ENCODE data around the gene GKN1. TPM values are rescaled to one million over a fixed set of nuclear protein-coding genes. Genes with fewer than 3 reads are reported as not detected.
A peak's percentile ranks its signal among the peaks of the same experiment; 100 is the strongest.

GKN1 gene, protein sequence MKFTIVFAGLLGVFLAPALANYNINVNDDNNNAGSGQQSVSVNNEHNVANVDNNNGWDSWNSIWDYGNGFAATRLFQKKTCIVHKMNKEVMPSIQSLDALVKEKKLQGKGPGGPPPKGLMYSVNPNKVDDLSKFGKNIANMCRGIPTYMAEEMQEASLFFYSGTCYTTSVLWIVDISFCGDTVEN
- not detected for total RNA-seq

DNA sequence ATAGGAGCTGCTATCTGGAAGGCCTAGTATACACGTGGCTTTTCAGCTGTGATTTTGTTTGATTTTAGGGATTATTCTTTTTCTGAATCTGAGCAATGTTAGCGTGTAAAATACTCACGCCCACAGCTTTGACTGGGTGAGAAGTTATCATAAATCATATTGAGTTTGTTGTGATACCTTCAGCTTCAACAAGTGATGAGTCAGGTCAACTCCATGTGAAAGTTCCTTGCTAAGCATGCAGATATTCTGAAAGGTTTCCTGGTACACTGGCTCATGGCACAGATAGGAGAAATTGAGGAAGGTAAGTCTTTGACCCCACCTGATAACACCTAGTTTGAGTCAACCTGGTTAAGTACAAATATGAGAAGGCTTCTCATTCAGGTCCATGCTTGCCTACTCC, at the start of gene GKN1:
TSS of gene GKN1 (plus strand) at position 386 of the 400 bp plus-strand sequence. CDS start 42 bp downstream, outside the sequence.
- Mint-ChIP-seq H3K36me3 (ENCODE audit: low read depth) (no peaks in the 10 kb centered on the region), H3K4me1 (no peaks in the 10 kb centered on the region), H3K4me3 (no peak within 1 kb of the TSS), H3K9me3 (no peaks in the 10 kb centered on the region), H3K27me3 (peaks cover 43% of the 10 kb centered on the region), H3K27ac (no peak within 1 kb of the TSS)
- DNase-seq: no peak
- ChIA-PET CTCF (interaction anchor here (2.3 kb wide), 1 partner anchor 31 kb away, joined by 6 read pairs; no protein-coding TSS in a partner anchor), POLR2A (no interaction called here)

- no peak overlapping the region for H3K27ac Mint-ChIP-seq
- ChIA-PET CTCF (interaction anchor here (0.6 to 5.0 kb wide), 45 partner anchors 9 to 460 kb away, joined by 3 to 75 read pairs (median 5); partner anchors contain the start of genes APLF and FBXO48), POLR2A (interaction anchor here (0.5 to 2.3 kb wide), 9 partner anchors 12 to 575 kb away, joined by 3 to 15 read pairs (median 4); partner anchors contain the start of genes APLF and FBXO48)
- peaks cover 24% of the 10 kb centered on the region for H3K27me3 Mint-ChIP-seq
- no peak overlapping the region for H3K4me3 Mint-ChIP-seq
- H3K36me3 Mint-ChIP-seq (ENCODE audit: low read depth): no peaks in the 10 kb centered on the region
- DNase-seq: peak; percentile 64
- no peaks in the 10 kb centered on the region for H3K9me3 Mint-ChIP-seq
- peaks cover 9% of the 10 kb centered on the region for H3K4me1 Mint-ChIP-seq
Measured at GRCh38 chr2:68925295-68925896, 49.0 kb upstream of the GKN1 start.

DNA sequence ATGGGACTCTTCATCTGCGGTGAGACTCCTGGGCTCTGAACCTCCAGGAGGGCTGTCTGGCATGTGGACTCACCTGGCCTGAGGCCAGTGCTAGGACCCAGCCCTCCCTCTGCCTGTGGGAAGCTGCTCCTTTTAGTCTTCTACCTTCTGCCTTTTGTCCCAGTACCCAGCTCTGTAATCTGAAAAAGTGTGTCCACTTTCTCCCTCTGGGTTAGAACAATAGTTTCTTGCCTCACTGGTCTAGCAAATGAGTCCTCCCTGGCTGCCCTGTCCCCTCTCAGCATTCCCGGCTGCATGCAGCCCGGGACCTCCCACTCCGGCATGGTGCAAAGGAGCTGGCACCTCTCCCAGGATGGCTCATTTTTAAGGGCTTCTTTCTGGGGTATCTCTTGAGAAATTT, 47.6 kb upstream of the GKN1 start:
- H3K4me3 Mint-ChIP-seq: no peak overlapping the region
- DNase-seq: no peak
- ChIA-PET CTCF (interaction anchor here (0.5 to 5.0 kb wide), 14 partner anchors 10 to 462 kb away, joined by 3 to 75 read pairs (median 12); partner anchors contain the start of genes APLF, ARHGAP25 and FBXO48), POLR2A (interaction anchor here (0.9 kb wide), 1 partner anchor 460 kb away, joined by 3 read pairs; the partner anchor contains the start of genes APLF and FBXO48)
- H3K36me3 Mint-ChIP-seq (ENCODE audit: low read depth): no peaks in the 10 kb centered on the region
- no peak overlapping the region for H3K27ac Mint-ChIP-seq
- H3K9me3 Mint-ChIP-seq: no peaks in the 10 kb centered on the region
- peaks cover 9% of the 10 kb centered on the region for H3K4me1 Mint-ChIP-seq
- peaks cover 31% of the 10 kb centered on the region for H3K27me3 Mint-ChIP-seq

- Mint-ChIP-seq H3K36me3 (ENCODE audit: low read depth) (no peaks in the 10 kb centered on the region), H3K27ac (no peak overlapping the region), H3K4me3 (no peak overlapping the region), H3K27me3 (peaks cover 49% of the 10 kb centered on the region), H3K4me1 (no peaks in the 10 kb centered on the region), H3K9me3 (no peaks in the 10 kb centered on the region)
- ChIA-PET POLR2A (no interaction called here), CTCF (no interaction called here)
- no peak for DNase-seq
Measured at GRCh38 chr2:68931149-68931711, 43.2 kb upstream of the GKN1 start.

GRCh38 chr2:68931799-68932198, 42.6 kb upstream of the GKN1 start:
- POLR2A ChIA-PET: no interaction called here
- Mint-ChIP-seq H3K27me3 (peaks cover 50% of the 10 kb centered on the region), H3K27ac (no peak overlapping the region)

GRCh38 chr2:68932402-68932801, 42.0 kb upstream of the GKN1 start:
- CTCF ChIA-PET: no interaction called here
- no peak for DNase-seq

More at GRCh38 chr2:68931799-68932198, 42.6 kb upstream of the GKN1 start:
- CTCF ChIA-PET: no interaction called here
- DNase-seq: no peak
- H3K36me3 Mint-ChIP-seq (ENCODE audit: low read depth): no peaks in the 10 kb centered on the region
- no peaks in the 10 kb centered on the region for H3K4me1 Mint-ChIP-seq
- H3K4me3 Mint-ChIP-seq: no peak overlapping the region
- H3K9me3 Mint-ChIP-seq: no peaks in the 10 kb centered on the region

DNA sequence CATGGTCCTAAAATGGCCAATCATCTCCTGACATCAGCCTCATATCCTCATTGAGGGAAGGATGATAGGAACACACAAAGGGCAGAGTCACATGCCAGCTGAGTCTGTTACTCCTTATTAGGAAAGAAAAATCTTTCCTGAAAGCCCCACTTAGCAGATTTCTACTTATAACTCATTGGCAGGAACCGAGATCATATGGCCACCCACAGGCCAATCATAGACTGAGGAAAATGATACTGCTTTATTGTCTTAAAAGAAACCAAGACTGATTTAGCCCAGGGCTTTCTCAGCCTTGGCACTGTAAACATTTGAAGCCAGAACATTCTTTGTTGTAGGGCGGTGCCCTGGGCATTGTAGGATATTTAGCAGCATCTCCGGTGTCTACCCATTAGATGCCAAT, 40.4 kb upstream of the GKN1 start:
- ChIA-PET POLR2A (no interaction called here), CTCF (interaction anchor here (1.2 to 2.2 kb wide), 2 partner anchors 9 to 446 kb away, joined by 4 to 11 read pairs; no protein-coding TSS in a partner anchor)
- H3K9me3 Mint-ChIP-seq: no peaks in the 10 kb centered on the region
- no peak overlapping the region for H3K4me3 Mint-ChIP-seq
- no peaks in the 10 kb centered on the region for H3K36me3 Mint-ChIP-seq (ENCODE audit: low read depth)
- DNase-seq: no peak
- H3K27me3 Mint-ChIP-seq: peaks cover 54% of the 10 kb centered on the region
- H3K27ac Mint-ChIP-seq: no peak overlapping the region
- no peaks in the 10 kb centered on the region for H3K4me1 Mint-ChIP-seq

More at GRCh38 chr2:68932402-68932801, 42.0 kb upstream of the GKN1 start:
- Mint-ChIP-seq H3K27ac (no peak overlapping the region), H3K4me1 (no peaks in the 10 kb centered on the region), H3K4me3 (no peak overlapping the region), H3K36me3 (ENCODE audit: low read depth) (no peaks in the 10 kb centered on the region), H3K27me3 (peaks cover 50% of the 10 kb centered on the region), H3K9me3 (no peaks in the 10 kb centered on the region)
- POLR2A ChIA-PET: no interaction called here

DNA sequence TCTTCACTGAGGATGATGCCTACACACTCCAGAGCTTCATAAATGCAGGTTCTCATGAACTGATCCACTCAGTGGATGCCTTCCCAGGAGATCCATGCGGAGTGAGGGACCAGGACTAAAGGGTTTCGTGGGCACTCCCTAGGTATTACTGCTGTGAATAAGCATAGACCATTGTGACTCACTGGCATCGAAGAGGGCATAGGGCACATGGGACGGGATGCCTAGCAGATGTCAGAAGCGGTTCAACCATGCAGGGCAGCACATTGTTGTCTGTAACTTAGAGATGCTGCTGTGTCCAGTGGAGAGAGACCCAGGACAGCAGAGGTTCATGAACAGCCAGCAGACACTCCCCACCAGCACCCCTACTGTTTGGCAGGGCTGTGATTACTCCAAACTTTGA, 39.0 kb upstream of the GKN1 start:
- POLR2A ChIA-PET: no interaction called here
- peaks cover 58% of the 10 kb centered on the region for H3K27me3 Mint-ChIP-seq
- no peak overlapping the region for H3K4me3 Mint-ChIP-seq
- no peaks in the 10 kb centered on the region for H3K4me1 Mint-ChIP-seq
- no peak overlapping the region for H3K27ac Mint-ChIP-seq
- no peaks in the 10 kb centered on the region for H3K36me3 Mint-ChIP-seq (ENCODE audit: low read depth)
- H3K9me3 Mint-ChIP-seq: no peaks in the 10 kb centered on the region
- CTCF ChIA-PET: interaction anchor here (1.1 kb wide), 1 partner anchor 8 kb away, joined by 10 read pairs; no protein-coding TSS in a partner anchor
- DNase-seq: no peak

GRCh38 chr2:68936427-68936826, 38.0 kb upstream of the GKN1 start:
- Mint-ChIP-seq H3K4me1 (peaks cover 4% of the 10 kb centered on the region), H3K27ac (no peak overlapping the region), H3K4me3 (no peak overlapping the region), H3K9me3 (no peaks in the 10 kb centered on the region), H3K27me3 (peaks cover 61% of the 10 kb centered on the region), H3K36me3 (ENCODE audit: low read depth) (no peaks in the 10 kb centered on the region)
- ChIA-PET CTCF (interaction anchor here (1.0 kb wide), 1 partner anchor 9 kb away, joined by 3 read pairs; no protein-coding TSS in a partner anchor), POLR2A (no interaction called here)
- DNase-seq: no peak

DNA sequence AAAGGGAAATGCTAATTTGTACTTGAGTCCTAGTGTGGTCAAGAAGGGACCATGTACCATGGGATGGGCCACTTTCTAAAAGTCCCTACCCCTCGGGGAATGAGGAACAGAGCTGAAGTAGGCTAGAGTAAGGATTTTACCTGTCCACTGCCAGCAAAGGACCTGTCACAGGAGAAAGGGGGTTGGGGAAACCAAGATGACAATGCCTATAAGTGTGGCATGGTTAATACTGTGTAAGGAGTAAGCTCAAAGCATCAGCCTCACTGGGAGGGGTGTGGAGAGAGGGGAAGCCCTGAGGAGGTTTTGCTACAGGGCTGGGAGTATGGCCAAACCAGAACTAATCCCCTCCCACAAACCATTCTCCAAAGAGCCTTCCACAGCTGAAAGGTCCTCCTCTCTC, 37.5 kb upstream of the GKN1 start:
- peaks cover 4% of the 10 kb centered on the region for H3K4me1 Mint-ChIP-seq
- no peaks in the 10 kb centered on the region for H3K36me3 Mint-ChIP-seq (ENCODE audit: low read depth)
- H3K4me3 Mint-ChIP-seq: no peak overlapping the region
- H3K27me3 Mint-ChIP-seq: peaks cover 64% of the 10 kb centered on the region
- ChIA-PET CTCF (interaction anchor here (1.0 to 1.2 kb wide), 2 partner anchors 10 to 12 kb away, joined by 3 to 5 read pairs; no protein-coding TSS in a partner anchor), POLR2A (no interaction called here)
- no peaks in the 10 kb centered on the region for H3K9me3 Mint-ChIP-seq
- H3K27ac Mint-ChIP-seq: no peak overlapping the region
- DNase-seq: no peak

GRCh38 chr2:68937346-68938055, 36.9 kb upstream of the GKN1 start:
- H3K36me3 Mint-ChIP-seq (ENCODE audit: low read depth): no peaks in the 10 kb centered on the region
- H3K9me3 Mint-ChIP-seq: no peaks in the 10 kb centered on the region
- ChIA-PET POLR2A (no interaction called here), CTCF (interaction anchor here (1.1 to 1.2 kb wide), 2 partner anchors 12 to 58 kb away, joined by 3 to 5 read pairs; no protein-coding TSS in a partner anchor)
- H3K4me1 Mint-ChIP-seq: peaks cover 4% of the 10 kb centered on the region
- no peak overlapping the region for H3K27ac Mint-ChIP-seq
- no peak overlapping the region for H3K4me3 Mint-ChIP-seq
- peaks cover 70% of the 10 kb centered on the region for H3K27me3 Mint-ChIP-seq
- DNase-seq: no peak

GRCh38 chr2:68938938-68939337, 35.5 kb upstream of the GKN1 start:
- ChIA-PET CTCF (no interaction called here), POLR2A (no interaction called here)
- Mint-ChIP-seq H3K4me1 (peaks cover 4% of the 10 kb centered on the region), H3K4me3 (no peak overlapping the region), H3K36me3 (ENCODE audit: low read depth) (no peaks in the 10 kb centered on the region), H3K27ac (no peak overlapping the region), H3K27me3 (peaks cover 68% of the 10 kb centered on the region), H3K9me3 (no peaks in the 10 kb centered on the region)
- DNase-seq: no peak

GRCh38 chr2:68939962-68940361, 34.5 kb upstream of the GKN1 start:
- Mint-ChIP-seq H3K4me3 (no peak overlapping the region), H3K4me1 (peaks cover 4% of the 10 kb centered on the region), H3K27me3 (peaks cover 72% of the 10 kb centered on the region), H3K9me3 (no peaks in the 10 kb centered on the region), H3K27ac (no peak overlapping the region), H3K36me3 (ENCODE audit: low read depth) (no peaks in the 10 kb centered on the region)
- no peak for DNase-seq
- ChIA-PET POLR2A (interaction anchor here (0.6 kb wide), 1 partner anchor 22 kb away, joined by 4 read pairs; no protein-coding TSS in a partner anchor), CTCF (interaction anchor here (1.0 to 1.5 kb wide), 3 partner anchors 14 to 345 kb away, joined by 3 to 4 read pairs (median 3); no protein-coding TSS in a partner anchor)
